ENCODE results near the gene RASA3. TPM values are rescaled to one million over a fixed set of nuclear protein-coding genes. Genes with fewer than 3 reads are reported as not detected.
A peak's percentile ranks its signal among the peaks of the same experiment; 100 is the strongest.

RASA3 gene
- total RNA-seq, 1 donor from 2014 or later = 41.1 TPM

GRCh38 chr13:113976711-113977684, 155.4 kb downstream of the RASA3 start:
- H3K36me3 Mint-ChIP-seq (ENCODE audit: low read depth, unreplicated experiment) = peaks cover 21% of the 10 kb centered on the region
- no peaks in the 10 kb centered on the region for H3K9me3 Mint-ChIP-seq (ENCODE audit: unreplicated experiment)
- peak; percentile 64 for FAIRE-seq
- Histone ChIP-seq H4K20me1 (ENCODE audit: insufficient read depth, low read length) (peaks cover 34% of the 10 kb centered on the region), H3K36me3 (ENCODE audit: insufficient read depth, low read length) (peaks cover 23% of the 10 kb centered on the region), H3K9ac (ENCODE audit: low read length) (peak overlapping the region; percentile 47), H3K9me3 (ENCODE audit: insufficient read depth, low read depth, low read length) (no peaks in the 10 kb centered on the region), H3K4me3 (ENCODE audit: insufficient read depth, low read depth, low read length) (no peak overlapping the region), H3K27ac (ENCODE audit: low read depth, low read length) (peak overlapping the region; percentile 70), H3K27me3 (ENCODE audit: insufficient read depth, low read length) (no peaks in the 10 kb centered on the region), H3K4me2 (ENCODE audit: low read length) (peak overlapping the region; percentile 56), H3K79me2 (ENCODE audit: insufficient read depth, low read length) (peaks cover 4% of the 10 kb centered on the region), H3K4me1 (ENCODE audit: insufficient read depth, low read length) (peaks cover 11% of the 10 kb centered on the region), H2AFZ (ENCODE audit: low read depth, low read length) (no peak overlapping the region)
- peak; percentile 74 for DNase-seq (ENCODE audit: low read depth)
- no peaks in the 10 kb centered on the region for H3K27me3 Mint-ChIP-seq (ENCODE audit: low read depth, unreplicated experiment)
- H3K4me3 Mint-ChIP-seq (ENCODE audit: unreplicated experiment) = no peak overlapping the region
- H3K27ac Mint-ChIP-seq (ENCODE audit: unreplicated experiment) = no peak overlapping the region
- TF ChIP-seq EZH2 (IDR thresholded peaks at IDR 0.05; ENCODE audit: insufficient read depth, low read length) = no peak
- TF ChIP-seq CTCF (IDR thresholded peaks at IDR 0.05; ENCODE audit: insufficient read depth, low read depth, low read length) = no peak
- H3K4me1 Mint-ChIP-seq (ENCODE audit: low read depth, unreplicated experiment) = peaks cover 5% of the 10 kb centered on the region

GRCh38 chr13:113975416-113975815, 157.0 kb downstream of the RASA3 start:
- no peaks in the 10 kb centered on the region for H3K27me3 ChIP-seq (ENCODE audit: insufficient read depth, low read length)
- H2AFZ ChIP-seq (ENCODE audit: low read depth, low read length) = no peak overlapping the region
- H3K4me3 Mint-ChIP-seq (ENCODE audit: unreplicated experiment) = no peak overlapping the region
- peaks cover 26% of the 10 kb centered on the region for H4K20me1 ChIP-seq (ENCODE audit: insufficient read depth, low read length)
- peaks cover 4% of the 10 kb centered on the region for H3K79me2 ChIP-seq (ENCODE audit: insufficient read depth, low read length)
- H3K4me2 ChIP-seq (ENCODE audit: low read length) = no peak overlapping the region
- no peaks in the 10 kb centered on the region for H3K27me3 Mint-ChIP-seq (ENCODE audit: low read depth, unreplicated experiment)
- H3K36me3 Mint-ChIP-seq (ENCODE audit: low read depth, unreplicated experiment) = peaks cover 19% of the 10 kb centered on the region
- peaks cover 19% of the 10 kb centered on the region for H3K36me3 ChIP-seq (ENCODE audit: insufficient read depth, low read length)
- no peak overlapping the region for H3K4me3 ChIP-seq (ENCODE audit: insufficient read depth, low read depth, low read length)
- TF ChIP-seq CTCF (IDR thresholded peaks at IDR 0.05; ENCODE audit: insufficient read depth, low read depth, low read length) (no peak), EZH2 (IDR thresholded peaks at IDR 0.05; ENCODE audit: insufficient read depth, low read length) (no peak)
- FAIRE-seq (no peak), DNase-seq (ENCODE audit: low read depth) (no peak)
- H3K27ac ChIP-seq (ENCODE audit: low read depth, low read length) = no peak overlapping the region
- no peak overlapping the region for H3K27ac Mint-ChIP-seq (ENCODE audit: unreplicated experiment)
- peaks cover 15% of the 10 kb centered on the region for H3K4me1 ChIP-seq (ENCODE audit: insufficient read depth, low read length)
- peaks cover 5% of the 10 kb centered on the region for H3K4me1 Mint-ChIP-seq (ENCODE audit: low read depth, unreplicated experiment)
- no peak overlapping the region for H3K9ac ChIP-seq (ENCODE audit: low read length)
- no peaks in the 10 kb centered on the region for H3K9me3 ChIP-seq (ENCODE audit: insufficient read depth, low read depth, low read length)
- no peaks in the 10 kb centered on the region for H3K9me3 Mint-ChIP-seq (ENCODE audit: unreplicated experiment)

All from astrocyte (in vitro differentiated cells and primary cell).